Upper lobe of left lung (tissue), 4 donors: ENCODE data around the gene RPRD1B.

Source experiments
- CTCF ChIP-seq, 6 experiments: fragments of 450-650 bp in 4 of 6; fragments of 200-600 bp in 2 of 6; sonication (generic) in 2 of 6; IDR thresholded peaks; one replicate each; pipeline ENCODE4 v1.5.1; 2016 to 2019; ENCODE audit warnings: antibody characterized with exemption in 6 of 6
- EP300 ChIP-seq, 4 donors: sonication (generic); formaldehyde crosslinking; IDR thresholded peaks; one replicate each; pipeline ENCODE4 v1.5.1; 2017; ENCODE audit warnings: antibody characterized with exemption in 4 of 4, control low read depth in 2 of 4
- POLR2A ChIP-seq, 4 donors: fragments of 450-650 bp; IDR thresholded peaks; one replicate each; pipeline ENCODE4 v1.5.1; 2016 to 2017; ENCODE audit warnings: antibody characterized with exemption in 4 of 4, mild to moderate bottlenecking in 2 of 4
- POLR2AphosphoS5 ChIP-seq, 2 donors: sonication (generic); formaldehyde crosslinking; IDR thresholded peaks; one replicate each; pipeline ENCODE4 v1.5.1; 2017; ENCODE audit warnings: antibody characterized with exemption in 2 of 2

- TF ChIP-seq CTCF (IDR thresholded peaks at IDR 0.05) (no peak), POLR2A (IDR thresholded peaks at IDR 0.05) (no peak), EP300 (IDR thresholded peaks at IDR 0.05) (no peak), POLR2AphosphoS5 (IDR thresholded peaks at IDR 0.05) (no peak)
Measured at GRCh38 chr20:38128691-38129090, 95.1 kb downstream of the RPRD1B start.
